GM12875 (cell line): ENCODE data around the gene WDHD1.

Source experiments
- H3K4me3 ChIP-seq: one replicate; pipeline ENCODE4 v1.5.1; 2011; ENCODE audit warnings: low read depth, low read length, control low read depth
- TF ChIP-seq, protein P1 (sequence below): IDR thresholded peaks from 2 replicates; pipeline ENCODE4 v1.5.1; 2011; ENCODE audit warnings: low read depth, mild to moderate bottlenecking, control low read depth, inconsistent platforms, low read length, moderate library complexity, borderline replicate concordance; ENCODE audit not compliant: insufficient read depth

The WDHD1 gene, protein sequence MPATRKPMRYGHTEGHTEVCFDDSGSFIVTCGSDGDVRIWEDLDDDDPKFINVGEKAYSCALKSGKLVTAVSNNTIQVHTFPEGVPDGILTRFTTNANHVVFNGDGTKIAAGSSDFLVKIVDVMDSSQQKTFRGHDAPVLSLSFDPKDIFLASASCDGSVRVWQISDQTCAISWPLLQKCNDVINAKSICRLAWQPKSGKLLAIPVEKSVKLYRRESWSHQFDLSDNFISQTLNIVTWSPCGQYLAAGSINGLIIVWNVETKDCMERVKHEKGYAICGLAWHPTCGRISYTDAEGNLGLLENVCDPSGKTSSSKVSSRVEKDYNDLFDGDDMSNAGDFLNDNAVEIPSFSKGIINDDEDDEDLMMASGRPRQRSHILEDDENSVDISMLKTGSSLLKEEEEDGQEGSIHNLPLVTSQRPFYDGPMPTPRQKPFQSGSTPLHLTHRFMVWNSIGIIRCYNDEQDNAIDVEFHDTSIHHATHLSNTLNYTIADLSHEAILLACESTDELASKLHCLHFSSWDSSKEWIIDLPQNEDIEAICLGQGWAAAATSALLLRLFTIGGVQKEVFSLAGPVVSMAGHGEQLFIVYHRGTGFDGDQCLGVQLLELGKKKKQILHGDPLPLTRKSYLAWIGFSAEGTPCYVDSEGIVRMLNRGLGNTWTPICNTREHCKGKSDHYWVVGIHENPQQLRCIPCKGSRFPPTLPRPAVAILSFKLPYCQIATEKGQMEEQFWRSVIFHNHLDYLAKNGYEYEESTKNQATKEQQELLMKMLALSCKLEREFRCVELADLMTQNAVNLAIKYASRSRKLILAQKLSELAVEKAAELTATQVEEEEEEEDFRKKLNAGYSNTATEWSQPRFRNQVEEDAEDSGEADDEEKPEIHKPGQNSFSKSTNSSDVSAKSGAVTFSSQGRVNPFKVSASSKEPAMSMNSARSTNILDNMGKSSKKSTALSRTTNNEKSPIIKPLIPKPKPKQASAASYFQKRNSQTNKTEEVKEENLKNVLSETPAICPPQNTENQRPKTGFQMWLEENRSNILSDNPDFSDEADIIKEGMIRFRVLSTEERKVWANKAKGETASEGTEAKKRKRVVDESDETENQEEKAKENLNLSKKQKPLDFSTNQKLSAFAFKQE

DNA sequence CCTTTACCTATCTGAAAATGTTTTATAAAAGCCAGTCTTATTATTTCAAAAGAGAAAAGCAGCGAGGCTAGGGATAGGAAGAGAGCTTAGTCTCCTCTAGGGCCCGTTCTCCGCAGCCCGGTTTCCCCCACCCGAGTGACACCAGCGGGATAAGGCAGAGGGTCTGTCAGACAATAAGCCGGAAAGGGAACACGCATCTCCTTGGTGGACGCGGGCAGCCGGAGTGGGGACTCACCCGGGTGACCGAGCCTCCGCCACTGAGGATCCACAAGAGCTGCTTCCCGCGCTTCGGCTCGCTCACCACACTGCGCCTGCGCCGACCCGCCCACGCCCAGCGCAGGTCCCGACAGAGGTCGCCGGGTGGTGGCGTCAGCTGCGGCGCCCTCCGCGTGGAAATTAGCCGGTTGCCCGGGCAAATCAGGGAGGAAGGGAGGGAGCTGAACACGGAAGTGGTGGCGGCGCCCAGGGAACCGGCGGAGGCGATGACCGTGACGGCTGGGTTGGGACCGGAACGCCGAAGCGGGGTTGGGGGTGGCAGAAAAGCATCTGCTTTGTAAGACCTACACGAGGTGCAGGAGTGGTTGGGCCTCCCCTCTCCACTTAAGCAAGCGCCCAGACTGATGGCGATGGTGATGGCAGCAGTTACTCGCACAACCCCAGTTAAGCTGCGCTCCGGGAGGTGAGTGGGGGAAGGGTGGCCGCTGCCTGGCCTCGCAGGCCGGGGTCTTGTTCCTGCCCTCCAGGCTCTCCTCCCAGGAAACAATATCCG, at the start of gene WDHD1, which contains the start of gene SOCS4:
WDHD1 (minus strand) TSS at position 307 of the 769 bp plus-strand sequence. CDS start 312 bp downstream, outside the sequence.
SOCS4 (plus strand) TSS at position 444 of the 769 bp plus-strand sequence. CDS start 15,806 bp downstream, outside the sequence.
- TF ChIP-seq, protein P1, sequence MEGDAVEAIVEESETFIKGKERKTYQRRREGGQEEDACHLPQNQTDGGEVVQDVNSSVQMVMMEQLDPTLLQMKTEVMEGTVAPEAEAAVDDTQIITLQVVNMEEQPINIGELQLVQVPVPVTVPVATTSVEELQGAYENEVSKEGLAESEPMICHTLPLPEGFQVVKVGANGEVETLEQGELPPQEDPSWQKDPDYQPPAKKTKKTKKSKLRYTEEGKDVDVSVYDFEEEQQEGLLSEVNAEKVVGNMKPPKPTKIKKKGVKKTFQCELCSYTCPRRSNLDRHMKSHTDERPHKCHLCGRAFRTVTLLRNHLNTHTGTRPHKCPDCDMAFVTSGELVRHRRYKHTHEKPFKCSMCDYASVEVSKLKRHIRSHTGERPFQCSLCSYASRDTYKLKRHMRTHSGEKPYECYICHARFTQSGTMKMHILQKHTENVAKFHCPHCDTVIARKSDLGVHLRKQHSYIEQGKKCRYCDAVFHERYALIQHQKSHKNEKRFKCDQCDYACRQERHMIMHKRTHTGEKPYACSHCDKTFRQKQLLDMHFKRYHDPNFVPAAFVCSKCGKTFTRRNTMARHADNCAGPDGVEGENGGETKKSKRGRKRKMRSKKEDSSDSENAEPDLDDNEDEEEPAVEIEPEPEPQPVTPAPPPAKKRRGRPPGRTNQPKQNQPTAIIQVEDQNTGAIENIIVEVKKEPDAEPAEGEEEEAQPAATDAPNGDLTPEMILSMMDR: 0 out of 2 replicates have a peak, but pooled peaks have one; percentile 4
- H3K4me3 ChIP-seq: peak within 1 kb of the TSS; percentile 99

DNA sequence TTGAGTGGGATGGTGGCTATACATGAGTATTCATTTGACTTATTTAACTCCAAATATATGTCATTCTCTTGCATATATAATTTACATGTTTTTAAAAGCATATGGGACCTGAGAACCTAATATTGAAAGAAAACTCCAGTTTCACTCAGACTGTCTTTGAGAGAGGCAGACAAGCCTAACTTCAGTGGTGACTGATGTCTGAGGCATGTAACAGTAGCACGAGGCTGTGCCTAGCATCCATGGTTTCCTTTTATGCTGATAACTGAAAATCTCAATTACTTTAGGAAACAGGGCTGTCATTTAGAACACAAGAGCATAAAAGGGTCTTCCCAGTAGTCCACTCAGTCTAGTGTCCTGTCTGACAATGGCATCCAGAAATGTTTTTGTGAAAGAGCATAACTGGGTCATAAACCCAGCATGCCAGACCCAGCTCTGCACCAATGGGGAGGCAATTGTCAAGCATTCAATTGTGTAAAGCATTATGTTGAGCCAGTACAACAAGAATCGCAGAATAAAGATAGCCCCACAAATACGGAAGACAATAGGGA, 48.8 kb upstream of the WDHD1 start:
- TF ChIP-seq, protein P1: no peak
- no peak overlapping the region for H3K4me3 ChIP-seq

DNA sequence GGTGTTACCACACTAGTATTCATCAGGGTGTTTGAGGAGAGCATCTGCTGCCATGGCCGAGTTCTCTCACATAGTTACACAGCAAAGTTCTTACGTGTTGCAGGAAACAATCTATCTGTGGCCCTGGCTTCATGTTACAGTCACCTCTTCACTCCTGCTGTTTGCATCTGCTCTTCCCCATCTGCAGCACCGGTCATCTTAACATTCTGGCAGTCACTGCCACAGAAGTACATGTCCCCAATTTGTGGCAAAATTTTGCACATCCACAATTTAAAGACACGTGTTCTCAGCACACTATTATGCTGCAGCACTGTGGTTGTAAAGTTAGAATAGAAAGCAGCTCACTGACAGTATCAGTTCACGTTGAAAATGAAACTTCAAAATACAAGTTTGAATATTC, 47.8 kb upstream of the WDHD1 start:
- no peak overlapping the region for H3K4me3 ChIP-seq
- TF ChIP-seq, protein P1: no peak

DNA sequence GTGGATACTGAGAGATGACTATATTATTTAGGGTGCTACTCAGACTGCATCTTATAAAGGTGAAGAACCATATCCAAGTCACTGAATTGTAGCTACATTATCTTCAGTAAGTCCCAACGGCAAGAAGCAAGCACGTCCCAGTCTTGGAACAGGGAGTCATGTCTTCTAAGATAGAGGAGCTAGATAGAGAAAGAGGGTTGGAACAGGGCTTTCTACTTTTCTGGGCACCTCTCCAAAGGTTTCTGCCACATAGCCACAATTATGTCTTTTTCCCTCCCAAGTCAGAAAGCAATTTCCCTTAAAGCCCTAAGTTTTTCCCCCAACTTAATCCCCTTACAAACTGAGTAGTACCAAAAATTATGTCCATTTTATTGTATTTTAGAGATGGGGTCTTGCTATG, 47.0 kb upstream of the WDHD1 start:
- H3K4me3 ChIP-seq: no peak overlapping the region
- TF ChIP-seq, protein P1: no peak

DNA sequence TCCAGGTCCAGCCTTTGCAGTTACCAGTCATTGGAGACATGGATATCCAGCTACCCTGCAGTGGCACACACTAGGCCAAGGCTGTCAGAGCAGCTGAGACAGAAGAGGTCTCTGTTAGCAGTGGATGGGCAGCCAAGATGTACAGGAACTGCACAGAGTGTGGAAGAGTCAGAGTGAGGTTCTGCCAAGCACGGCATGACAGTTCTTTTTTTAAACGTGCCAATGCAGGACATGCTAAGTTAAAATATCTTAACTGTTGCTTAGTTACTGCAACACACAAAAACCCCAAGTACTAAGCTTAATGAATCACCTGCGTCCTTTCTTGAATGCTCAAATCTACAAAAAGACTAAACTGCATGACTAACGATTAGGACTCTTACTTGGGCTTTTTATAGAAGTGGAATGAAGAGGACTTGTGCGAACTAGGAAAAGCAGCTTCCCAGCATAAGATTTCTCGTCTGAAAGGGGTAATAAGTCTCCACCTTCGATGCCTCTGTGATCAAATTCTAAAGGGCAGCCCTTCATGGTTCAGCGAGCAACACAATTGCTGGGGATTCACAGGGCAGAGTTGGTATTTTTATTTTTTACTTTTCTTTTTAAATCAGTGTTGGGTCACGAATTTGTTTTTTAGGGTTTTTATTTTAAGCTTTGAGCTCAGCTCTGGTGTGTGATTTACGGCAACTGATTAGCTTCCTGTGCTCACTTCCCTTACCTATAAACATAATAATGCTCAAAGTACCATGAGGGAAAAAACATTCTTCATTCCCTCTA, 45.2 kb upstream of the WDHD1 start:
- no peak overlapping the region for H3K4me3 ChIP-seq

More for the DNA sequence above, 45.2 kb upstream of the WDHD1 start:
- TF ChIP-seq, protein P1: no peak
